HG03196 (cell line): ENCODE measurements around the gene FAM227A.
"Not testable (repeated sequence)": the region's sequence is repeated elsewhere in the genome, so short reads cannot be mapped to it uniquely, and the experiment has no call there.

Source experiments
- ATAC-seq: cut with Tn5 transposase; IDR thresholded peaks from one replicate; pipeline ENCODE4 v1.9.1; 2021; ENCODE audit not compliant: unreplicated experiment

FAM227A gene

GRCh38 chr22:38674888-38675287 is 18.7 kb upstream of the FAM227A start:
- ATAC-seq = no peak

GRCh38 chr22:38657045-38657909 is 1.1 kb upstream of the FAM227A start:
- ATAC-seq = peak; percentile 39

GRCh38 chr22:38655519-38656255 is 505 bp downstream of the FAM227A start:
- ATAC-seq = no peak

GRCh38 chr22:38653741-38654140 is 2.5 kb downstream of the FAM227A start:
- ATAC-seq = no peak

GRCh38 chr22:38652859-38653258 is 3.3 kb downstream of the FAM227A start:
- no peak for ATAC-seq

- no peak for ATAC-seq
Observed at GRCh38 chr22:38649841-38650522, 6.2 kb downstream of the FAM227A start.

GRCh38 chr22:38645430-38645829 is 10.8 kb downstream of the FAM227A start:
- ATAC-seq = no peak

GRCh38 chr22:38644245-38644644 is 11.9 kb downstream of the FAM227A start:
- not testable (repeated sequence) for ATAC-seq

GRCh38 chr22:38641476-38642040 is 14.6 kb downstream of the FAM227A start:
- no peak for ATAC-seq

GRCh38 chr22:38638728-38639127 is 17.5 kb downstream of the FAM227A start:
- ATAC-seq = no peak

- no peak for ATAC-seq
Observed at GRCh38 chr22:38638216-38638615, 18.0 kb downstream of the FAM227A start.

GRCh38 chr22:38632528-38632927 is 23.7 kb downstream of the FAM227A start:
- ATAC-seq = no peak

GRCh38 chr22:38631724-38632123 is 24.5 kb downstream of the FAM227A start:
- no peak for ATAC-seq

GRCh38 chr22:38629108-38629507 is 27.1 kb downstream of the FAM227A start:
- ATAC-seq = no peak

GRCh38 chr22:38628444-38628843 is 27.7 kb downstream of the FAM227A start:
- no peak for ATAC-seq

GRCh38 chr22:38623351-38623750 is 32.8 kb downstream of the FAM227A start:
- no peak for ATAC-seq

- ATAC-seq = no peak
Observed at GRCh38 chr22:38618682-38619081, 37.5 kb downstream of the FAM227A start.

- no peak for ATAC-seq
Observed at GRCh38 chr22:38618258-38618657, 37.9 kb downstream of the FAM227A start.

- not testable (repeated sequence) for ATAC-seq
Observed at GRCh38 chr22:38615064-38615405, 41.2 kb downstream of the FAM227A start.

- no peak for ATAC-seq
Observed at GRCh38 chr22:38614332-38615063, 41.7 kb downstream of the FAM227A start.

- no peak for ATAC-seq
Observed at GRCh38 chr22:38613588-38613987, 42.6 kb downstream of the FAM227A start.
